ENCODE measurements around the gene TCF4. TPM values are rescaled to one million over a fixed set of nuclear protein-coding genes. Genes with fewer than 3 reads are reported as not detected.

TCF4 gene
- total RNA-seq, 4 donors from 2014 or later = 58.0 to 84.3 (median 68.1) TPM

DNA sequence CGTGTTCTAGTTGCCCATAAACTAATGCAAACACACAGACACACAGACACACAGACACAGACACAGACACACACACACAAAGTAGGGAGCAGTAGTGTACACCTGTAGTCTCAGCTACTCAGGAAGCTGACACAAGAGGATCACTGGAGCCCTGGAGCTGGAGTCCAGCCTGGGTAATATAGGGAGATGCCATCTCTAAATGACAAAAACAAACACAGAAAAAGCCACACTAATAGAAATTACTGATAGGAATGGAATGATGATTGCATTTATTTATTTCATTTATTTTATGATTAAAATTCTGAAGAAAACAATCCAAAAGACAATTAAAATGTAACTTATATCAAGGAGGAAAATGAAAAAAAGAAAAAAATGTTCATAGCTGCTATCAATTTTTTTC, 30.8 kb downstream of the TCF4 start:
- Histone ChIP-seq H3K27ac (replicated peaks in 1 of 4) (no peak overlapping the region), H3K9me3 (no peaks in the 10 kb centered on the region), H3K4me1 (no peaks in the 10 kb centered on the region), H3K27me3 (no peaks in the 10 kb centered on the region), H3K4me3 (no peak overlapping the region), H3K36me3 (no peaks in the 10 kb centered on the region)
- intact Hi-C loops (cut with DNase I) = no loop called here
- no peak for TF ChIP-seq POLR2AphosphoS5 (IDR thresholded peaks at IDR 0.05)
- TF ChIP-seq POLR2A (IDR thresholded peaks at IDR 0.05; ENCODE audit: low read depth) = no peak
- TF ChIP-seq EP300 (IDR thresholded peaks at IDR 0.05) = no peak
- TF ChIP-seq, protein P1, sequence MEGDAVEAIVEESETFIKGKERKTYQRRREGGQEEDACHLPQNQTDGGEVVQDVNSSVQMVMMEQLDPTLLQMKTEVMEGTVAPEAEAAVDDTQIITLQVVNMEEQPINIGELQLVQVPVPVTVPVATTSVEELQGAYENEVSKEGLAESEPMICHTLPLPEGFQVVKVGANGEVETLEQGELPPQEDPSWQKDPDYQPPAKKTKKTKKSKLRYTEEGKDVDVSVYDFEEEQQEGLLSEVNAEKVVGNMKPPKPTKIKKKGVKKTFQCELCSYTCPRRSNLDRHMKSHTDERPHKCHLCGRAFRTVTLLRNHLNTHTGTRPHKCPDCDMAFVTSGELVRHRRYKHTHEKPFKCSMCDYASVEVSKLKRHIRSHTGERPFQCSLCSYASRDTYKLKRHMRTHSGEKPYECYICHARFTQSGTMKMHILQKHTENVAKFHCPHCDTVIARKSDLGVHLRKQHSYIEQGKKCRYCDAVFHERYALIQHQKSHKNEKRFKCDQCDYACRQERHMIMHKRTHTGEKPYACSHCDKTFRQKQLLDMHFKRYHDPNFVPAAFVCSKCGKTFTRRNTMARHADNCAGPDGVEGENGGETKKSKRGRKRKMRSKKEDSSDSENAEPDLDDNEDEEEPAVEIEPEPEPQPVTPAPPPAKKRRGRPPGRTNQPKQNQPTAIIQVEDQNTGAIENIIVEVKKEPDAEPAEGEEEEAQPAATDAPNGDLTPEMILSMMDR (IDR thresholded peaks at IDR 0.05) = no peak
- no peak for DNase-seq (ENCODE audit: extremely low spot score)
- 100% methylated on average over 1 of the region's 1 CpG for WGBS

DNA sequence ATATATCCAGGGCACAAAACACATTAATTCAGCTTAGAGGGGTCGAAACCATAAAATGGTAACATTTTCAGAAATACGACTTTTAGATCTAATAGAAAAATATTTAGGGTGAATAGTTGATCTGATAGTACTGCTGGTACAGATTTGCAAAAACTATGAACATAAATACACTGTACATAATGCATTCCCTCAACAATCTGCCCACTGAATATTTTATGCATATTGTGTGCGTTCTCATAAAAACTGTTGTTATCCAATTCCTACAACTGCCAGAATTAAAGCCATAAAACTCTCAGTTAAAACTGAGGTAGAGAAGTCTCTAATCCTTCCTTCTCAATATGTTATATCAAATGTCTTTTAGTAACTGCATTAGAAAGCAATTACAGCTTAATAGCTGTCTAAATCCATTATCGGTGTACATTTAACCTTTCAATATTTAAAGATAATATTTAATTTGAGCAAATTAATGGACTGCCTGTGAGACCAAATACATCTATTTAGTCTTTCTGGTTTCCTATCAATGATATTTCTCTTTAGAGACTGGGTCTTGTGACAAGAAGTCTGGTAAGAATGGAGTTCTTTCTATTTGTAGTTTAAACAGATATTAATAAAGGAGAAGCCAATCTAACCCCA, 32.5 kb downstream of the TCF4 start:
- Histone ChIP-seq H3K36me3 (no peaks in the 10 kb centered on the region), H3K4me1 (peaks cover 0 to 10% (median 7%) of the 10 kb centered on the region in 4 donors), H3K9me3 (no peaks in the 10 kb centered on the region), H3K27me3 (no peaks in the 10 kb centered on the region), H3K4me3 (no peak overlapping the region), H3K27ac (replicated peaks in 1 of 4) (no peak overlapping the region)
- DNase-seq (ENCODE audit: extremely low spot score) = no peak
- WGBS = 98% methylated on average over 4 of the region's 4 CpGs
- intact Hi-C loops (cut with DNase I) = no loop called here
- TF ChIP-seq POLR2AphosphoS5 (IDR thresholded peaks at IDR 0.05) = no peak
- TF ChIP-seq, protein P1 (IDR thresholded peaks at IDR 0.05) = no peak
- no peak for TF ChIP-seq POLR2A (IDR thresholded peaks at IDR 0.05; ENCODE audit: low read depth)
- no peak for TF ChIP-seq EP300 (IDR thresholded peaks at IDR 0.05)

DNA sequence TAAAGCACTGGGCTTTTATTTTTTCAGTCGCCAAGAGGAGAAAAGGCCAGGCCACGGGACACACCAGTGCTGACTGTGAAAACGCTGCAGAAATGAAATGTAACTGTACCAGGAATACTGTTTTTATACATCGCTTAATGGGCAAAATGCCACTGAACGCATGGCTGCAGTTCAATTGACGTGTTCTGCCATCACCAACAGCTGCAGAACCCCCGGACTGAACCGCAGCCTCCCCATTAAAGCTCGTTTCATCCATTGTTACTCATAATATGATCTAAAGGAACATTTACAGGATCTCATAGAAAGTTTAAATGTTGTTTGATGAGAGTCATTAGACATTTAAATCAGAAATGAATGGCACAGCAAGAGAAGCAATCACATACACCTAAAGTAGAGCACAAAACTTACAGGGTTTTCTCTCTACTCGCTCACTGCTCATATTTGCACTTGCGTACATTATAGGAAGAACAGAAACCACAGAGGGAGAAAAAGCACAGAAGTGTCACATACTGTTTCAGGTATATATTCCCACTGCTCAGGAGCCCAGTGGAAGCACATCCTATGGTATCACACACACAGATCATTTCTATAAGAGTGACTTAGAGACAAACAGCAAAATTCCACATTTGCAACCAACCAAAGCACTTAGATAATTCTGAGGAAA, 35.3 kb downstream of the TCF4 start:
- 94% methylated on average over 11 of the region's 11 CpGs for WGBS
- TF ChIP-seq, protein P1 (IDR thresholded peaks at IDR 0.05) = no peak
- no peak for TF ChIP-seq EP300 (IDR thresholded peaks at IDR 0.05)
- no peak for TF ChIP-seq POLR2A (IDR thresholded peaks at IDR 0.05; ENCODE audit: low read depth)
- no peak for TF ChIP-seq POLR2AphosphoS5 (IDR thresholded peaks at IDR 0.05)
- intact Hi-C loops (cut with DNase I) = no loop called here
- no peaks in the 10 kb centered on the region for H3K27me3 ChIP-seq
- H3K4me1 ChIP-seq = peaks cover 0 to 31% (median 22%) of the 10 kb centered on the region in 4 donors
- no peak overlapping the region for H3K4me3 ChIP-seq
- no peak overlapping the region for H3K27ac ChIP-seq (replicated peaks in 1 of 4)
- H3K36me3 ChIP-seq = no peaks in the 10 kb centered on the region
- DNase-seq (ENCODE audit: extremely low spot score) = no peak
- no peaks in the 10 kb centered on the region for H3K9me3 ChIP-seq

DNA sequence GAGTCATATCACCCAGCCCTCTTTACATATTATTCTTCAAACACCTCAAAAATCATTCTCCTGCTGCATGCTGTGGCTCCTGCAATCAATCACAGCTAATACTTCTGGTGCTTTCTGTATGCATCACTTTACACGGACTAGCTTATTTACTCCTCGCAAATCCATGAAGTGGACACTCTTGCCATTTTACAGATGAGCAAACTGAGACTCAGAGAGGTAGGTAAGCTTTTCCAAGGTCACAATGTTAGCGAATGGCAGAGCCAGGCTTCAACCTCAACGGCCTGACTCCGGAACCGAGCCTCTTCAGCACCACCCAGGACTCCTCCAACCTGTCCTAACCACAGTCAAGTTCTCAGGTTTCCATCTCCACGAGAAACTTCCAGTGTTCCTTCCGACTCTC, 36.8 kb downstream of the TCF4 start:
- 92% methylated on average over 8 of the region's 8 CpGs for WGBS
- Histone ChIP-seq H3K4me3 (no peak overlapping the region), H3K27me3 (no peaks in the 10 kb centered on the region), H3K27ac (replicated peaks in 1 of 4) (no peak overlapping the region), H3K36me3 (no peaks in the 10 kb centered on the region), H3K9me3 (no peaks in the 10 kb centered on the region), H3K4me1 (peaks cover 0 to 46% (median 33%) of the 10 kb centered on the region in 4 donors)
- DNase-seq (ENCODE audit: extremely low spot score) = no peak
- no peak for TF ChIP-seq POLR2AphosphoS5 (IDR thresholded peaks at IDR 0.05)
- TF ChIP-seq EP300 (IDR thresholded peaks at IDR 0.05) = no peak
- TF ChIP-seq POLR2A (IDR thresholded peaks at IDR 0.05; ENCODE audit: low read depth) = no peak
- TF ChIP-seq, protein P1 (IDR thresholded peaks at IDR 0.05) = no peak
- intact Hi-C loops (cut with DNase I) = no loop called here
